Rectal smooth muscle tissue (tissue), 1 donor: Measurements from ENCODE around the gene FBXO48.
"Not testable (repeated sequence)": the region's sequence is repeated elsewhere in the genome, so short reads cannot be mapped to it uniquely, and the experiment has no call there.

Experiments
- H3K27ac ChIP-seq: one replicate; pipeline ENCODE4 v1.7.0; 2013; ENCODE audit warnings: low read depth, low read length, inconsistent platforms
- H3K27me3 ChIP-seq: one replicate; pipeline ENCODE4 v1.7.0; 2013; ENCODE audit warnings: low read length; ENCODE audit not compliant: control insufficient read depth, insufficient read depth
- H3K36me3 ChIP-seq: one replicate; pipeline ENCODE4 v1.7.0; 2013; ENCODE audit warnings: low read length; ENCODE audit not compliant: control insufficient read depth, insufficient read depth
- H3K4me1 ChIP-seq: one replicate; pipeline ENCODE4 v1.7.0; 2013; ENCODE audit warnings: low read length; ENCODE audit not compliant: control insufficient read depth, insufficient read depth
- H3K4me3 ChIP-seq: one replicate; pipeline ENCODE4 v1.7.0; 2013; ENCODE audit warnings: low read length
- H3K9ac ChIP-seq: one replicate; pipeline ENCODE4 v1.7.0; 2013; ENCODE audit warnings: low read length

The FBXO48 gene

GRCh38 chr2:68488605-68489004 lies 21.5 kb upstream of the FBXO48 start:
- H3K4me1 ChIP-seq, H3K4me3 ChIP-seq, H3K27me3 ChIP-seq, H3K36me3 ChIP-seq, H3K27ac ChIP-seq, H3K9ac ChIP-seq: not testable (repeated sequence)

GRCh38 chr2:68487773-68488355 lies 20.8 kb upstream of the FBXO48 start:
- Histone ChIP-seq H3K27ac (no peak overlapping the region), H3K9ac (no peak overlapping the region)

GRCh38 chr2:68483011-68483410 lies 15.9 kb upstream of the FBXO48 start:
- Histone ChIP-seq H3K4me3 (no peak overlapping the region), H3K9ac (no peak overlapping the region), H3K36me3 (no peaks in the 10 kb centered on the region), H3K4me1 (no peaks in the 10 kb centered on the region), H3K27ac (no peak overlapping the region), H3K27me3 (no peaks in the 10 kb centered on the region)

More at GRCh38 chr2:68487773-68488355, 20.8 kb upstream of the FBXO48 start:
- no peaks in the 10 kb centered on the region for H3K36me3 ChIP-seq
- no peak overlapping the region for H3K4me3 ChIP-seq
- no peaks in the 10 kb centered on the region for H3K4me1 ChIP-seq
- no peaks in the 10 kb centered on the region for H3K27me3 ChIP-seq

GRCh38 chr2:68482296-68482820 lies 15.3 kb upstream of the FBXO48 start:
- H3K27me3 ChIP-seq = no peaks in the 10 kb centered on the region
- H3K9ac ChIP-seq = no peak overlapping the region

GRCh38 chr2:68478688-68479087 lies 11.6 kb upstream of the FBXO48 start:
- no peak overlapping the region for H3K27ac ChIP-seq
- no peaks in the 10 kb centered on the region for H3K27me3 ChIP-seq
- no peaks in the 10 kb centered on the region for H3K36me3 ChIP-seq
- no peaks in the 10 kb centered on the region for H3K4me1 ChIP-seq
- H3K4me3 ChIP-seq = no peak overlapping the region
- H3K9ac ChIP-seq = no peak overlapping the region

More at GRCh38 chr2:68482296-68482820, 15.3 kb upstream of the FBXO48 start:
- Histone ChIP-seq H3K27ac (no peak overlapping the region), H3K4me3 (no peak overlapping the region), H3K4me1 (no peaks in the 10 kb centered on the region), H3K36me3 (no peaks in the 10 kb centered on the region)

- no peaks in the 10 kb centered on the region for H3K4me1 ChIP-seq
- H3K27ac ChIP-seq = no peak overlapping the region
- H3K27me3 ChIP-seq = no peaks in the 10 kb centered on the region
- H3K4me3 ChIP-seq = no peak overlapping the region
- H3K9ac ChIP-seq = no peak overlapping the region
- no peaks in the 10 kb centered on the region for H3K36me3 ChIP-seq
Measured at GRCh38 chr2:68476454-68476853, 9.4 kb upstream of the FBXO48 start.

GRCh38 chr2:68475576-68475975 lies 8.5 kb upstream of the FBXO48 start:
- H3K4me1 ChIP-seq = no peaks in the 10 kb centered on the region
- H3K27me3 ChIP-seq = no peaks in the 10 kb centered on the region
- no peaks in the 10 kb centered on the region for H3K36me3 ChIP-seq
- no peak overlapping the region for H3K4me3 ChIP-seq
- no peak overlapping the region for H3K27ac ChIP-seq
- no peak overlapping the region for H3K9ac ChIP-seq

- H3K27me3 ChIP-seq = no peaks in the 10 kb centered on the region
- H3K9ac ChIP-seq = no peak overlapping the region
- no peaks in the 10 kb centered on the region for H3K36me3 ChIP-seq
- H3K27ac ChIP-seq = no peak overlapping the region
- H3K4me1 ChIP-seq = no peaks in the 10 kb centered on the region
- no peak overlapping the region for H3K4me3 ChIP-seq
Measured at GRCh38 chr2:68475110-68475509, 8.0 kb upstream of the FBXO48 start.

GRCh38 chr2:68472796-68473414 lies 5.8 kb upstream of the FBXO48 start:
- Histone ChIP-seq H3K36me3 (no peaks in the 10 kb centered on the region), H3K4me1 (no peaks in the 10 kb centered on the region), H3K27me3 (no peaks in the 10 kb centered on the region), H3K4me3 (no peak overlapping the region), H3K9ac (no peak overlapping the region), H3K27ac (no peak overlapping the region)

- no peaks in the 10 kb centered on the region for H3K27me3 ChIP-seq
- no peaks in the 10 kb centered on the region for H3K36me3 ChIP-seq
- H3K27ac ChIP-seq = no peak overlapping the region
- no peaks in the 10 kb centered on the region for H3K4me1 ChIP-seq
- H3K9ac ChIP-seq = no peak overlapping the region
- no peak overlapping the region for H3K4me3 ChIP-seq
Measured at GRCh38 chr2:68471385-68471784, 4.3 kb upstream of the FBXO48 start.

- H3K27ac ChIP-seq = no peak overlapping the region
- no peaks in the 10 kb centered on the region for H3K36me3 ChIP-seq
- H3K4me3 ChIP-seq = no peak overlapping the region
- no peak overlapping the region for H3K9ac ChIP-seq
- no peaks in the 10 kb centered on the region for H3K27me3 ChIP-seq
- no peaks in the 10 kb centered on the region for H3K4me1 ChIP-seq
Measured at GRCh38 chr2:68469935-68470334, 2.8 kb upstream of the FBXO48 start.

GRCh38 chr2:68468801-68469200 lies 1.7 kb upstream of the FBXO48 start:
- no peaks in the 10 kb centered on the region for H3K27me3 ChIP-seq
- no peak overlapping the region for H3K4me3 ChIP-seq
- no peak overlapping the region for H3K9ac ChIP-seq
- H3K4me1 ChIP-seq = no peaks in the 10 kb centered on the region
- H3K27ac ChIP-seq = no peak overlapping the region
- no peaks in the 10 kb centered on the region for H3K36me3 ChIP-seq

GRCh38 chr2:68466778-68467076 lies 367 bp downstream of the FBXO48 start:
- H3K27ac ChIP-seq = peak overlapping the region; percentile 79
- H3K4me1 ChIP-seq = no peaks in the 10 kb centered on the region
- no peaks in the 10 kb centered on the region for H3K27me3 ChIP-seq
- peak overlapping the region; percentile 80 for H3K9ac ChIP-seq
- peak overlapping the region; percentile 98 for H3K4me3 ChIP-seq
- H3K36me3 ChIP-seq = no peaks in the 10 kb centered on the region
